SJCRH30 (cell line): Measurements from ENCODE around the gene NMNAT3. TPM values are rescaled to one million over a fixed set of nuclear protein-coding genes. Genes with fewer than 3 reads are reported as not detected.
"Not testable (repeated sequence)": the region's sequence is repeated elsewhere in the genome, so short reads cannot be mapped to it uniquely, and the experiment has no call there.

Experiments
- DNase-seq, 2 experiments: peaks; one replicate each; pipeline ENCODE4 v3.0.0-alpha.2; 2015 to 2020
- H3K27ac ChIP-seq: fragments of 250-450 bp; sonication (Bioruptor Pico); 2 replicates; pipeline ENCODE4 v1.5.1; 2020; ENCODE audit warnings: mild to moderate bottlenecking, moderate library complexity
- H3K27me3 ChIP-seq: fragments of 250-450 bp; sonication (Bioruptor Pico); 2 replicates; pipeline ENCODE4 v1.5.1; 2020; ENCODE audit warnings: mild to moderate bottlenecking, moderate library complexity
- H3K36me3 ChIP-seq: fragments of 250-450 bp; sonication (Bioruptor Pico); 2 replicates; pipeline ENCODE4 v1.5.1; 2020; ENCODE audit warnings: mild to moderate bottlenecking, moderate library complexity
- H3K4me1 ChIP-seq: fragments of 250-450 bp; sonication (Bioruptor Pico); 2 replicates; pipeline ENCODE4 v1.5.1; 2020; ENCODE audit warnings: mild to moderate bottlenecking, moderate library complexity
- H3K4me3 ChIP-seq: fragments of 250-450 bp; sonication (Bioruptor Pico); 2 replicates; pipeline ENCODE4 v1.5.1; 2020; ENCODE audit warnings: mild to moderate bottlenecking, moderate library complexity
- H3K9me3 ChIP-seq: fragments of 250-450 bp; sonication (Bioruptor Pico); replicated peaks from 2 replicates; pipeline ENCODE4 v1.5.1; 2020; ENCODE audit warnings: mild to moderate bottlenecking, moderate library complexity
- total RNA-seq: library from RNA; depleted of rRNA; stranded (reverse); fragments of >200 nt; shearing (Covaris generic); gene quantifications from 2 replicates; pipeline ENCODE4 v1.2.3, GENCODE V29; 2014

The NMNAT3 gene
- total RNA-seq, 1 experiment from 2014 or later: 0.28 TPM

- H3K4me3 ChIP-seq: no peak overlapping the region
- H3K27me3 ChIP-seq: 0 out of 2 replicates have a peak, but pooled peaks cover 4% of the 10 kb centered on the region
- H3K36me3 ChIP-seq: no peaks in the 10 kb centered on the region
- no peaks in the 10 kb centered on the region for H3K4me1 ChIP-seq
- no peak overlapping the region for H3K27ac ChIP-seq
- no peak for DNase-seq
- H3K9me3 ChIP-seq: no peaks in the 10 kb centered on the region
Measured at GRCh38 chr3:139601191-139601961, 76.4 kb downstream of the NMNAT3 start.

- DNase-seq: no peak
- Histone ChIP-seq H3K9me3 (no peaks in the 10 kb centered on the region), H3K4me1 (no peaks in the 10 kb centered on the region), H3K36me3 (no peaks in the 10 kb centered on the region), H3K4me3 (no peak overlapping the region), H3K27me3 (no peaks in the 10 kb centered on the region), H3K27ac (no peak overlapping the region)
Measured at GRCh38 chr3:139597947-139598346, 79.8 kb downstream of the NMNAT3 start.

GRCh38 chr3:139591186-139591585 lies 86.6 kb downstream of the NMNAT3 start:
- not testable (repeated sequence) for H3K36me3 ChIP-seq, DNase-seq, H3K4me1 ChIP-seq, H3K27ac ChIP-seq, H3K4me3 ChIP-seq, H3K9me3 ChIP-seq, H3K27me3 ChIP-seq

- peak; percentile 58 to 69 for DNase-seq
- Histone ChIP-seq H3K9me3 (no peaks in the 10 kb centered on the region), H3K4me1 (no peaks in the 10 kb centered on the region), H3K27me3 (peaks cover 7% of the 10 kb centered on the region; the same call in 1 of the 2 replicates), H3K27ac (no peak overlapping the region), H3K4me3 (no peak overlapping the region), H3K36me3 (no peaks in the 10 kb centered on the region)
Measured at GRCh38 chr3:139588450-139588849, 89.3 kb downstream of the NMNAT3 start.

GRCh38 chr3:139587797-139588196 lies 90.0 kb downstream of the NMNAT3 start:
- Histone ChIP-seq H3K36me3 (no peaks in the 10 kb centered on the region), H3K9me3 (no peaks in the 10 kb centered on the region), H3K27me3 (peaks cover 7% of the 10 kb centered on the region; the same call in 1 of the 2 replicates), H3K4me3 (no peak overlapping the region), H3K4me1 (no peaks in the 10 kb centered on the region), H3K27ac (no peak overlapping the region)
- no peak for DNase-seq

GRCh38 chr3:139586420-139587017 lies 91.3 kb downstream of the NMNAT3 start:
- peaks cover 7% of the 10 kb centered on the region; the same call in 1 of the 2 replicates for H3K27me3 ChIP-seq
- no peaks in the 10 kb centered on the region for H3K4me1 ChIP-seq
- no peaks in the 10 kb centered on the region for H3K36me3 ChIP-seq
- H3K4me3 ChIP-seq: no peak overlapping the region
- DNase-seq: no peak
- H3K9me3 ChIP-seq: no peaks in the 10 kb centered on the region
- no peak overlapping the region for H3K27ac ChIP-seq

- no peak overlapping the region for H3K4me3 ChIP-seq
- H3K27me3 ChIP-seq: peaks cover 7% of the 10 kb centered on the region; the same call in 1 of the 2 replicates
- H3K4me1 ChIP-seq: no peaks in the 10 kb centered on the region
- no peaks in the 10 kb centered on the region for H3K9me3 ChIP-seq
- H3K36me3 ChIP-seq: no peaks in the 10 kb centered on the region
- DNase-seq: no peak
- H3K27ac ChIP-seq: no peak overlapping the region
Measured at GRCh38 chr3:139585820-139586219, 92.0 kb downstream of the NMNAT3 start.

GRCh38 chr3:139583651-139584050 lies 94.1 kb downstream of the NMNAT3 start:
- not testable (repeated sequence) for H3K4me3 ChIP-seq, H3K9me3 ChIP-seq, H3K27me3 ChIP-seq, DNase-seq, H3K4me1 ChIP-seq, H3K27ac ChIP-seq, H3K36me3 ChIP-seq

GRCh38 chr3:139578783-139579182 lies 99.0 kb downstream of the NMNAT3 start:
- Histone ChIP-seq H3K4me1 (no peaks in the 10 kb centered on the region), H3K4me3 (no peak overlapping the region), H3K36me3 (no peaks in the 10 kb centered on the region), H3K27me3 (no peaks in the 10 kb centered on the region), H3K27ac (no peak overlapping the region), H3K9me3 (no peaks in the 10 kb centered on the region)
- no peak for DNase-seq

- Histone ChIP-seq H3K4me3 (no peak overlapping the region), H3K36me3 (no peaks in the 10 kb centered on the region), H3K9me3 (no peaks in the 10 kb centered on the region), H3K27me3 (no peaks in the 10 kb centered on the region), H3K4me1 (no peaks in the 10 kb centered on the region), H3K27ac (no peak overlapping the region)
- DNase-seq: no peak
Measured at GRCh38 chr3:139577909-139578308, 99.9 kb downstream of the NMNAT3 start.

GRCh38 chr3:139577346-139577745 lies 100.4 kb downstream of the NMNAT3 start:
- no peak for DNase-seq
- H3K9me3 ChIP-seq: no peaks in the 10 kb centered on the region
- no peak overlapping the region for H3K27ac ChIP-seq
- H3K4me3 ChIP-seq: no peak overlapping the region
- no peaks in the 10 kb centered on the region for H3K4me1 ChIP-seq
- H3K27me3 ChIP-seq: no peaks in the 10 kb centered on the region
- H3K36me3 ChIP-seq: no peaks in the 10 kb centered on the region

- H3K27ac ChIP-seq: no peak overlapping the region
- no peaks in the 10 kb centered on the region for H3K4me1 ChIP-seq
- no peak for DNase-seq
- no peaks in the 10 kb centered on the region for H3K9me3 ChIP-seq
- no peaks in the 10 kb centered on the region for H3K36me3 ChIP-seq
- no peak overlapping the region for H3K4me3 ChIP-seq
- H3K27me3 ChIP-seq: no peaks in the 10 kb centered on the region
Measured at GRCh38 chr3:139574026-139574947, 103.5 kb downstream of the NMNAT3 start.

- Histone ChIP-seq H3K4me3 (no peak overlapping the region), H3K36me3 (no peaks in the 10 kb centered on the region), H3K27ac (no peak overlapping the region), H3K9me3 (no peaks in the 10 kb centered on the region), H3K27me3 (no peaks in the 10 kb centered on the region), H3K4me1 (no peaks in the 10 kb centered on the region)
- DNase-seq: no peak
Measured at GRCh38 chr3:139572847-139573672, 104.7 kb downstream of the NMNAT3 start.

- Histone ChIP-seq H3K27ac (no peak overlapping the region), H3K36me3 (no peaks in the 10 kb centered on the region), H3K9me3 (no peaks in the 10 kb centered on the region), H3K4me1 (no peaks in the 10 kb centered on the region), H3K4me3 (no peak overlapping the region), H3K27me3 (no peaks in the 10 kb centered on the region)
- no peak for DNase-seq
Measured at GRCh38 chr3:139571711-139572110, 106.1 kb downstream of the NMNAT3 start.
